ENCODE data around the gene SMTNL1.
A peak's percentile ranks its signal among the peaks of the same experiment; 100 is the strongest.

The SMTNL1 gene

DNA sequence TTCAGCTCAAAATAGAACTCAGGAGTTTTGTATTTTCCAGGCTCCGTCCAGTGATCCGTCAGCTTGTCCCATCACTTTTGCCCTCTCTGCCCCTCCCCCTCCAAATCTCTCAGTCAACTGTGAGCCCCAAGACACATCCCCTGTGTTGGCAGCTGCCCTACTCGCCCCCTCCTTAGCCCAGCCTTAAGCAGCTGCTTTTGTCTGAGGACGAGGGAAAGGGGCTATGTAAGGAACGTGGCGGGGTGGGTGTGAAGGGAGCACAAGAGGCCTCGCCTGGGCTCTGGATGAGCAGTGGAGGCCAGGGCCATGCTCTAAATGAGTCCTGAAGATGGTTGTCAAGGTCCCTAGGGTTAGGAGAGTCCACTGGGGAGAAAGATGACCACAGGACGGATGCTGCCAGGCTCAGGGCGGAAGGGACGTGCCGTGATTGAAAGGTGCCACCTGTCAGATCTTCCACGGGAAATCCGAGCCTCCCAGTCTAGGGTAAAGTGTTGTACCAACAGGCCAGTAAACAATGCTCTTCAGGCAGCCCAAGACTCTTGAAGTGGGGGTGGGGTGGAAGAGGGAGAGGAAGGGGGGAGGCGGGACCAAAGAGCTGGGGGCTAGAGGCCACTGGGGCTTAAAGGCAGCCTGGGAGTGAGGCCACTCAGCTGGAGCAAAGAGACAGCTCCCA, at the start of gene SMTNL1:
SMTNL1 (plus strand) TSS at position 649 of the 673 bp plus-strand sequence. CDS start 5,048 bp downstream, outside the sequence.
- no peak for DNase-seq (ENCODE audit: low read depth)
- no peak for TF ChIP-seq CTCF (conservative IDR thresholded peaks at IDR 0.05; ENCODE audit: low read depth, low read length)
- no peak within 1 kb of the TSS for H3K4me3 ChIP-seq (ENCODE audit: low read depth, low read length)

- TF ChIP-seq CTCF (conservative IDR thresholded peaks at IDR 0.05; ENCODE audit: low read depth, low read length) = no peak
- DNase-seq (ENCODE audit: low read depth) = no peak
- H3K4me3 ChIP-seq (ENCODE audit: low read depth, low read length) = no peak overlapping the region
These were observed 49.3 kb upstream of the SMTNL1 start for GRCh38 chr11:57487920-57488659.

- peak; percentile 75 for DNase-seq (ENCODE audit: low read depth)
- no peak overlapping the region for H3K4me3 ChIP-seq (ENCODE audit: low read depth, low read length)
- TF ChIP-seq CTCF (conservative IDR thresholded peaks at IDR 0.05; ENCODE audit: low read depth, low read length) = no peak
These were observed 46.7 kb upstream of the SMTNL1 start for GRCh38 chr11:57490456-57491248.

DNA sequence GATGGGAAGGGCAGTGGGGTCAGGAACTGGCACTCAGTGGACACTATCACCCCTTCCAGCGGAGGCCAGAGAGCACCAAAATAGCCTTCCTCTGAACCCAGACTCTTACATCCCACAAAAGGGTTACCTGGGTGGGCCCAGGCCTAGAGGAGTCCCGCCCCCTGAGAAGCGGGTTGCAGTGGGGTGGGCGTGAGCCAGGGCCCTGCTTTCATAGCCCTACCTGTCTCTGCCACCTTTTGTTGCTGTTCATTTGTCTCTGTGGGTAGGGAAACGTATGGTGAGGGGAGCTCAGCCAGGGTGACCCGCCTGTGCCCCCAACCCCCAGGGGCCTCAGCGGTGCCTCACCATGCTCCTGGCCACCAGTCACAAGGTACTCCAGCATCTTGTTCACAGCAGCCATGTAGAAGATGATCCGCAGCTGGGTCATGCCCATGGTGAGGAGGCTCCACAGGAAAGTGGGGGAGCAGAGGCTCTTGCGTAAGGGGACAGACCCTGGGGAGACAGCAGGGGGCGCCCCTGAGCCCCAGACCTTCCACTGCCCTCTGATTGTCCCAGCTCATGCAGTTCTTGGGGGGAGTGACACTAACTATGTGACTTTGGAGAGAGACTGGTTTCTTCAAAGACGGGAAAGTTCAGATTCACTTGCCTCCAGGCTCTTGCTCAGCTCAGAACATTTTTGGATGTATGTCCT, 45.9 kb upstream of the SMTNL1 start:
- peak; percentile 41 for DNase-seq (ENCODE audit: low read depth)
- peak; percentile 78 for TF ChIP-seq CTCF (conservative IDR thresholded peaks at IDR 0.05; ENCODE audit: low read depth, low read length)

GRCh38 chr11:57493507-57494503, 43.6 kb upstream of the SMTNL1 start:
- no peak overlapping the region for H3K4me3 ChIP-seq (ENCODE audit: low read depth, low read length)
- peak; percentile 94 for TF ChIP-seq CTCF (conservative IDR thresholded peaks at IDR 0.05; ENCODE audit: low read depth, low read length)
- DNase-seq (ENCODE audit: low read depth) = peak; percentile 40

More for the DNA sequence above, 45.9 kb upstream of the SMTNL1 start:
- no peak overlapping the region for H3K4me3 ChIP-seq (ENCODE audit: low read depth, low read length)
